Measurements from ENCODE around the gene WDR3.

Gene WDR3

GRCh38 chr1:117933769-117934168 lies 4.2 kb downstream of the WDR3 start:
- Histone ChIP-seq H3K18ac (ENCODE audit: low read length) (no peak overlapping the region), H3K27me3 (ENCODE audit: insufficient read depth, low read length) (no peaks in the 10 kb centered on the region), H3K36me3 (ENCODE audit: control insufficient read depth in 1 of 2, insufficient read depth in 2 of 2, low read length in 2 of 2) (peaks cover 1 to 8% of the 10 kb centered on the region in 2 experiments), H3K79me1 (ENCODE audit: low read length) (peaks cover 9% of the 10 kb centered on the region), H2BK12ac (ENCODE audit: low read length) (no peak overlapping the region), H3K4me1 (ENCODE audit: control insufficient read depth in 1 of 2, insufficient read depth in 2 of 2, low read length in 2 of 2) (no peaks in the 10 kb centered on the region), H3K4ac (ENCODE audit: low read depth, low read length) (no peak overlapping the region), H3K9ac (ENCODE audit: low read length) (no peak overlapping the region), H2BK5ac (ENCODE audit: low read depth, low read length, poor library complexity) (no peak overlapping the region), H4K91ac (ENCODE audit: low read depth, low read length) (no peak overlapping the region), H4K12ac (ENCODE audit: low read depth, low read length) (no peak overlapping the region), H3K9me3 (ENCODE audit: insufficient read depth, low read depth, low read length) (no peaks in the 10 kb centered on the region), H3K27ac (ENCODE audit: low read depth, low read length) (no peak overlapping the region), H3K4me3 (ENCODE audit: low read depth, low read length) (no peak overlapping the region), H2AK5ac (ENCODE audit: low read length) (no peak overlapping the region), H2BK120ac (ENCODE audit: insufficient read depth, low read length, poor library complexity) (no peak overlapping the region), H2AFZ (ENCODE audit: insufficient read depth, low read length, poor library complexity) (no peak overlapping the region), H3K4me2 (ENCODE audit: low read length) (no peak overlapping the region), H3K23ac (ENCODE audit: low read length) (no peak overlapping the region), H3K79me2 (ENCODE audit: control insufficient read depth, insufficient read depth, low read length, poor library complexity) (peaks cover 9% of the 10 kb centered on the region), H3K14ac (ENCODE audit: low read length) (no peak overlapping the region), H4K8ac (ENCODE audit: low read depth, low read length) (no peak overlapping the region)
- no peak for DNase-seq
- WGBS (ENCODE audit: extremely low coverage, insufficient coverage, insufficient read length), result 100% methylated on average over 1 of the region's 2 CpGs

GRCh38 chr1:117942293-117942692 lies 12.8 kb downstream of the WDR3 start:
- H2BK12ac ChIP-seq (ENCODE audit: low read length), result no peak overlapping the region

GRCh38 chr1:117952386-117952785 lies 22.8 kb downstream of the WDR3 start:
- Histone ChIP-seq H3K23ac (ENCODE audit: low read length) (no peak overlapping the region), H3K4me2 (ENCODE audit: low read length) (no peak overlapping the region), H3K9ac (ENCODE audit: low read length) (no peak overlapping the region), H3K4me3 (ENCODE audit: low read depth, low read length) (no peak overlapping the region), H3K18ac (ENCODE audit: low read length) (no peak overlapping the region), H2AFZ (ENCODE audit: insufficient read depth, low read length, poor library complexity) (no peak overlapping the region), H3K9me3 (ENCODE audit: insufficient read depth, low read depth, low read length) (no peaks in the 10 kb centered on the region), H4K8ac (ENCODE audit: low read depth, low read length) (no peak overlapping the region), H4K91ac (ENCODE audit: low read depth, low read length) (no peak overlapping the region), H2BK120ac (ENCODE audit: insufficient read depth, low read length, poor library complexity) (no peak overlapping the region), H3K27me3 (ENCODE audit: insufficient read depth, low read length) (no peaks in the 10 kb centered on the region), H3K4ac (ENCODE audit: low read depth, low read length) (no peak overlapping the region), H2AK5ac (ENCODE audit: low read length) (no peak overlapping the region), H2BK12ac (ENCODE audit: low read length) (no peak overlapping the region), H4K12ac (ENCODE audit: low read depth, low read length) (no peak overlapping the region), H3K79me1 (ENCODE audit: low read length) (no peaks in the 10 kb centered on the region), H3K14ac (ENCODE audit: low read length) (no peak overlapping the region), H3K36me3 (ENCODE audit: control insufficient read depth in 1 of 2, insufficient read depth in 2 of 2, low read length in 2 of 2) (peaks cover 3 to 15% of the 10 kb centered on the region in 2 experiments), H3K79me2 (ENCODE audit: control insufficient read depth, insufficient read depth, low read length, poor library complexity) (no peaks in the 10 kb centered on the region), H3K4me1 (ENCODE audit: control insufficient read depth in 1 of 2, insufficient read depth in 2 of 2, low read length in 2 of 2) (no peaks in the 10 kb centered on the region), H2BK5ac (ENCODE audit: low read depth, low read length, poor library complexity) (no peak overlapping the region), H3K27ac (ENCODE audit: low read depth, low read length) (no peak overlapping the region)
- no CpG with 5 or more reads among the region's 1 CpG for WGBS (ENCODE audit: extremely low coverage, insufficient coverage, insufficient read length)
- no peak for DNase-seq

More at GRCh38 chr1:117942293-117942692, 12.8 kb downstream of the WDR3 start:
- no peaks in the 10 kb centered on the region for H3K79me2 ChIP-seq (ENCODE audit: control insufficient read depth, insufficient read depth, low read length, poor library complexity)
- no peak overlapping the region for H3K4me2 ChIP-seq (ENCODE audit: low read length)
- H2BK120ac ChIP-seq (ENCODE audit: insufficient read depth, low read length, poor library complexity), result no peak overlapping the region
- peaks cover 12 to 26% of the 10 kb centered on the region in 2 experiments for H3K36me3 ChIP-seq (ENCODE audit: control insufficient read depth in 1 of 2, insufficient read depth in 2 of 2, low read length in 2 of 2)
- no peak overlapping the region for H2BK5ac ChIP-seq (ENCODE audit: low read depth, low read length, poor library complexity)
- no CpG with 5 or more reads among the region's 2 CpGs for WGBS (ENCODE audit: extremely low coverage, insufficient coverage, insufficient read length)
- H3K18ac ChIP-seq (ENCODE audit: low read length), result no peak overlapping the region
- no peak overlapping the region for H3K4ac ChIP-seq (ENCODE audit: low read depth, low read length)
- H2AFZ ChIP-seq (ENCODE audit: insufficient read depth, low read length, poor library complexity), result no peak overlapping the region
- no peak overlapping the region for H3K14ac ChIP-seq (ENCODE audit: low read length)
- H3K79me1 ChIP-seq (ENCODE audit: low read length), result no peaks in the 10 kb centered on the region
- no peaks in the 10 kb centered on the region for H3K27me3 ChIP-seq (ENCODE audit: insufficient read depth, low read length)
- no peak overlapping the region for H2AK5ac ChIP-seq (ENCODE audit: low read length)
- H3K9me3 ChIP-seq (ENCODE audit: insufficient read depth, low read depth, low read length), result no peaks in the 10 kb centered on the region
- no peak overlapping the region for H4K12ac ChIP-seq (ENCODE audit: low read depth, low read length)
- no peaks in the 10 kb centered on the region for H3K4me1 ChIP-seq (ENCODE audit: control insufficient read depth in 1 of 2, insufficient read depth in 2 of 2, low read length in 2 of 2)
- no peak overlapping the region for H3K27ac ChIP-seq (ENCODE audit: low read depth, low read length)
- H3K23ac ChIP-seq (ENCODE audit: low read length), result no peak overlapping the region
- no peak overlapping the region for H4K8ac ChIP-seq (ENCODE audit: low read depth, low read length)
- H3K4me3 ChIP-seq (ENCODE audit: low read depth, low read length), result no peak overlapping the region
- no peak overlapping the region for H3K9ac ChIP-seq (ENCODE audit: low read length)
- no peak for DNase-seq
- H4K91ac ChIP-seq (ENCODE audit: low read depth, low read length), result no peak overlapping the region

GRCh38 chr1:117959364-117959763 lies 29.8 kb downstream of the WDR3 start:
- Histone ChIP-seq H3K9ac (ENCODE audit: low read length) (no peak overlapping the region), H2AK5ac (ENCODE audit: low read length) (no peak overlapping the region), H3K4me2 (ENCODE audit: low read length) (no peak overlapping the region), H2BK120ac (ENCODE audit: insufficient read depth, low read length, poor library complexity) (no peak overlapping the region), H3K23ac (ENCODE audit: low read length) (no peak overlapping the region), H3K4me1 (ENCODE audit: control insufficient read depth in 1 of 2, insufficient read depth in 2 of 2, low read length in 2 of 2) (no peaks in the 10 kb centered on the region), H4K12ac (ENCODE audit: low read depth, low read length) (no peak overlapping the region), H3K4me3 (ENCODE audit: low read depth, low read length) (no peak overlapping the region), H3K14ac (ENCODE audit: low read length) (no peak overlapping the region), H3K18ac (ENCODE audit: low read length) (no peak overlapping the region), H3K27me3 (ENCODE audit: insufficient read depth, low read length) (no peaks in the 10 kb centered on the region), H3K27ac (ENCODE audit: low read depth, low read length) (no peak overlapping the region), H2BK5ac (ENCODE audit: low read depth, low read length, poor library complexity) (no peak overlapping the region), H3K4ac (ENCODE audit: low read depth, low read length) (no peak overlapping the region), H4K8ac (ENCODE audit: low read depth, low read length) (no peak overlapping the region), H2BK12ac (ENCODE audit: low read length) (no peak overlapping the region), H4K91ac (ENCODE audit: low read depth, low read length) (no peak overlapping the region), H3K79me1 (ENCODE audit: low read length) (no peaks in the 10 kb centered on the region), H3K36me3 (ENCODE audit: control insufficient read depth in 1 of 2, insufficient read depth in 2 of 2, low read length in 2 of 2) (peaks cover 3 to 7% of the 10 kb centered on the region in 2 experiments), H3K79me2 (ENCODE audit: control insufficient read depth, insufficient read depth, low read length, poor library complexity) (no peaks in the 10 kb centered on the region), H3K9me3 (ENCODE audit: insufficient read depth, low read depth, low read length) (no peaks in the 10 kb centered on the region), H2AFZ (ENCODE audit: insufficient read depth, low read length, poor library complexity) (no peak overlapping the region)
- DNase-seq, result no peak
- no CpG with 5 or more reads among the region's 3 CpGs for WGBS (ENCODE audit: extremely low coverage, insufficient coverage, insufficient read length)

All from trophoblast cell (in vitro differentiated cells and primary cell).